ENCODE results near the gene EPC1. TPM values are rescaled to one million over a fixed set of nuclear protein-coding genes. Genes with fewer than 3 reads are reported as not detected.
"Not testable (repeated sequence)": the region's sequence is repeated elsewhere in the genome, so short reads cannot be mapped to it uniquely, and the experiment has no call there.

The EPC1 gene
- 10 to 100 TPM; 10.5 to 14.6 (median 12.4) TPM for total RNA-seq
- long read RNA-seq, partial matches to known transcripts = 0 of 2 reads
- long read RNA-seq, other reads (novel, unspliced or antisense) = 2 of 2 reads

- ATAC-seq (peak; percentile 84 to 90 (median 85)), DNase-seq (peak; percentile 90 to 91 (median 91))
- peaks cover 0 to 4% (median 0%) of the 10 kb centered on the region in 4 donors for H3K36me3 ChIP-seq
- H3K4me1 ChIP-seq = peaks cover 0 to 38% (median 12%) of the 10 kb centered on the region in 4 donors
- peak; percentile 96 for TF ChIP-seq POLR2A (IDR thresholded peaks at IDR 0.05)
- TF ChIP-seq CTCF (IDR thresholded peaks at IDR 0.05) = no peak
- H3K27me3 ChIP-seq = no peaks in the 10 kb centered on the region
- peak within 1 kb of the TSS; percentile 99 to 100 (median 100) for H3K27ac ChIP-seq
- H3K9me3 ChIP-seq = no peaks in the 10 kb centered on the region
- intact Hi-C loops (cut with DNase I) = loop anchor here in 1 of 2 donors (5.0 kb wide), 1 partner anchor 89 kb away; no protein-coding TSS in a partner anchor
- no CpG with 5 or more reads among the region's 97 CpGs for WGBS (ENCODE audit: insufficient coverage, low coverage, low lambda C conversion rate, missing lambda C conversion rate)
- peak within 1 kb of the TSS; percentile 64 to 85 (median 81) for H3K4me3 ChIP-seq
These were observed at the start of gene EPC1 for GRCh38 chr10:32346551-32347362. Gene EPC1 (minus strand): TSS chr10:32347158. CDS start chr10:32346915, 243 bp downstream.

DNA sequence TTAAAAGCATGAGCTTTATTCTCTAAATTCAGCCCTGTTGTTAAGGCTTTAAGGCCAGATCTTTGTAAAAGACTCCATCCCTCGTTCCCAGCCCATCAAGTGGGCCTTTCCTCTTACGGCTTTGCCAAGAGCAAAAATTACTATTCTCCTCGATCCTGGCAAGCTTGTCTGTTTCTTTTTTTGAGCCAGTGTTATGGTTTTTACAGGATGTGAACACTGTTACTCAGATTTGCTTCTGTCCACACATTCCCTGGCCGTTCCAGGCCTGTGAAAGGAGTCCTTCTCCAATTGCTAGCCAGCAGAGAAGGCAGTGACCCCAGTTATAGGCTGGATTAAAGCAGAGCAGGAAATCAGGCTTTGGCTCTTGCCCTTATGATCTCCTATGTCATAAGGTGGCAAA, 47.0 kb upstream of the EPC1 start:
- intact Hi-C loops (cut with DNase I) = no loop called here
- no peak for TF ChIP-seq POLR2A (IDR thresholded peaks at IDR 0.05)
- no peak for TF ChIP-seq CTCF (IDR thresholded peaks at IDR 0.05)
- ATAC-seq = no peak
- no peak for DNase-seq
- H3K27me3 ChIP-seq = no peaks in the 10 kb centered on the region
- 40% methylated on average over 4 of the region's 4 CpGs for WGBS (ENCODE audit: insufficient coverage, low coverage, low lambda C conversion rate, missing lambda C conversion rate)
- peak overlapping the region in 1 of 3 donors; percentile 7 for H3K27ac ChIP-seq
- no peak overlapping the region for H3K4me3 ChIP-seq
- no peaks in the 10 kb centered on the region for H3K4me1 ChIP-seq
- no peaks in the 10 kb centered on the region for H3K36me3 ChIP-seq
- no peaks in the 10 kb centered on the region for H3K9me3 ChIP-seq

- DNase-seq; H3K36me3 ChIP-seq; H3K4me3 ChIP-seq; H3K9me3 ChIP-seq; intact Hi-C loops (cut with DNase I); H3K4me1 ChIP-seq; H3K27ac ChIP-seq; ATAC-seq; H3K27me3 ChIP-seq: not testable (repeated sequence)
These were observed 45.3 kb upstream of the EPC1 start for GRCh38 chr10:32392284-32392683.

GRCh38 chr10:32390193-32390592, 43.2 kb upstream of the EPC1 start:
- Histone ChIP-seq H3K27ac (no peak overlapping the region), H3K4me1 (no peaks in the 10 kb centered on the region), H3K9me3 (no peaks in the 10 kb centered on the region), H3K36me3 (no peaks in the 10 kb centered on the region), H3K4me3 (no peak overlapping the region), H3K27me3 (no peaks in the 10 kb centered on the region)
- ATAC-seq (no peak), DNase-seq (no peak)
- TF ChIP-seq POLR2A (IDR thresholded peaks at IDR 0.05) = no peak
- no peak for TF ChIP-seq CTCF (IDR thresholded peaks at IDR 0.05)
- WGBS (ENCODE audit: insufficient coverage, low coverage, low lambda C conversion rate, missing lambda C conversion rate) = 40% methylated on average over 1 of the region's 3 CpGs
- intact Hi-C loops (cut with DNase I) = no loop called here

- intact Hi-C loops (cut with DNase I) = no loop called here
- H3K9me3 ChIP-seq = no peaks in the 10 kb centered on the region
- H3K27ac ChIP-seq = no peak overlapping the region
- TF ChIP-seq CTCF (IDR thresholded peaks at IDR 0.05) (no peak), POLR2A (IDR thresholded peaks at IDR 0.05) (no peak)
- H3K4me3 ChIP-seq = no peak overlapping the region
- DNase-seq = no peak
- H3K4me1 ChIP-seq = no peaks in the 10 kb centered on the region
- no peak for ATAC-seq
- H3K27me3 ChIP-seq = no peaks in the 10 kb centered on the region
- WGBS (ENCODE audit: insufficient coverage, low coverage, low lambda C conversion rate, missing lambda C conversion rate) = 61% methylated on average over 6 of the region's 6 CpGs
- H3K36me3 ChIP-seq = no peaks in the 10 kb centered on the region
These were observed 41.5 kb upstream of the EPC1 start for GRCh38 chr10:32388258-32389027.

Data from right lobe of liver (tissue), 6 donors.